HepG2 (cell line): ENCODE results near the gene FBF1. TPM values are rescaled to one million over a fixed set of nuclear protein-coding genes. Genes with fewer than 3 reads are reported as not detected.
A peak's percentile ranks its signal among the peaks of the same experiment; 100 is the strongest.

Experiments used
- SALL2 ChIP-seq: sonication (generic); formaldehyde crosslinking; IDR thresholded peaks from 2 replicates; pipeline ENCODE4 v1.8.1; 2023; ENCODE audit warnings: mild to moderate bottlenecking, missing genetic modification reagents, inconsistent platforms
- TBL1XR1 ChIP-seq: fragments of 150-350 bp; IDR thresholded peaks from 2 replicates; pipeline ENCODE4 v1.6.1; 2014; ENCODE audit warnings: borderline replicate concordance, low read length; ENCODE audit not compliant: partially characterized antibody
- ZKSCAN1 ChIP-seq: fragments of 150-350 bp; IDR thresholded peaks from 2 replicates; pipeline ENCODE4 v1.6.1; 2014; ENCODE audit warnings: low read length
- ZNF230 ChIP-seq: sonication (generic); formaldehyde crosslinking; IDR thresholded peaks from 2 replicates; pipeline ENCODE4 v1.4.0; 2020; ENCODE audit warnings: mild to moderate bottlenecking, missing genetic modification reagents
- ZNF432 ChIP-seq: sonication (generic); formaldehyde crosslinking; IDR thresholded peaks from 2 replicates; pipeline ENCODE4 v1.5.0; 2020; ENCODE audit warnings: missing genetic modification reagents, mild to moderate bottlenecking, borderline replicate concordance
- ZNF678 ChIP-seq: sonication (generic); formaldehyde crosslinking; IDR thresholded peaks from 2 replicates; pipeline ENCODE4 v1.4.0; 2020; ENCODE audit warnings: mild to moderate bottlenecking, missing genetic modification reagents
- polyA plus RNA-seq, 8 experiments: library from polyadenylated mRNA; depleted of rRNA in 3 of 8; stranded (reverse) in 7 of 8; unstranded in 1 of 8; fragments of >200 nt; fragmentation: Illumina TruSeq in 4 of 8; extraction: Trizol in 4 of 8; gene quantifications; 2 replicates each; pipeline versions ENCODE4 v1.2.1 to v1.2.3, GENCODE V29; 2011 to 2016; ENCODE audit warnings: low read depth in 4 of 8, missing spikeins in 1 of 8, mixed read lengths in 1 of 8; ENCODE audit not compliant: insufficient read depth in 1 of 8
- total RNA-seq, 5 experiments: library from RNA; depleted of rRNA; stranded (reverse); fragments of >200 nt; fragmentation: Illumina TruSeq; extraction: Trizol; gene quantifications; 2 replicates each; pipeline ENCODE4 v1.2.3, GENCODE V29; 2016; ENCODE audit warnings: low read depth in 1 of 5
- TF ChIP-seq, protein P1 (sequence below): sonication (generic); formaldehyde crosslinking; IDR thresholded peaks from 2 replicates; pipeline ENCODE4 v1.4.0; 2020; ENCODE audit warnings: missing genetic modification reagents, borderline replicate concordance
- TF ChIP-seq, protein P2 (sequence below): sonication (generic); formaldehyde crosslinking; conservative IDR thresholded peaks from 2 replicates; pipeline ENCODE4 v1.4.0; 2020; ENCODE audit warnings: missing genetic modification reagents
- TF ChIP-seq, protein P3 (sequence below): sonication (generic); formaldehyde crosslinking; IDR thresholded peaks from 2 replicates; pipeline ENCODE4 v1.8.0; 2022; ENCODE audit warnings: mild to moderate bottlenecking, missing genetic modification reagents
- TF ChIP-seq, protein P4 (sequence below): sonication (generic); formaldehyde crosslinking; conservative IDR thresholded peaks from 2 replicates; pipeline ENCODE4 v1.5.0; 2020; ENCODE audit warnings: missing genetic modification reagents
- TF ChIP-seq, protein P5 (sequence below): sonication (generic); formaldehyde crosslinking; IDR thresholded peaks from 2 replicates; pipeline ENCODE4 v1.5.0; 2020; ENCODE audit warnings: mild to moderate bottlenecking, missing genetic modification reagents, borderline replicate concordance
- TF ChIP-seq, protein P6 (sequence below): sonication (generic); formaldehyde crosslinking; IDR thresholded peaks from 2 replicates; pipeline ENCODE4 v1.9.0; 2021; ENCODE audit warnings: missing genetic modification reagents, mild to moderate bottlenecking, borderline replicate concordance

Gene FBF1
- total and polyA plus RNA-seq, 2 of the 13 experiments (the other 11 are each of a cell fraction or from before 2014, with no cell fraction given), result 2.4 to 8.1 TPM

DNA sequence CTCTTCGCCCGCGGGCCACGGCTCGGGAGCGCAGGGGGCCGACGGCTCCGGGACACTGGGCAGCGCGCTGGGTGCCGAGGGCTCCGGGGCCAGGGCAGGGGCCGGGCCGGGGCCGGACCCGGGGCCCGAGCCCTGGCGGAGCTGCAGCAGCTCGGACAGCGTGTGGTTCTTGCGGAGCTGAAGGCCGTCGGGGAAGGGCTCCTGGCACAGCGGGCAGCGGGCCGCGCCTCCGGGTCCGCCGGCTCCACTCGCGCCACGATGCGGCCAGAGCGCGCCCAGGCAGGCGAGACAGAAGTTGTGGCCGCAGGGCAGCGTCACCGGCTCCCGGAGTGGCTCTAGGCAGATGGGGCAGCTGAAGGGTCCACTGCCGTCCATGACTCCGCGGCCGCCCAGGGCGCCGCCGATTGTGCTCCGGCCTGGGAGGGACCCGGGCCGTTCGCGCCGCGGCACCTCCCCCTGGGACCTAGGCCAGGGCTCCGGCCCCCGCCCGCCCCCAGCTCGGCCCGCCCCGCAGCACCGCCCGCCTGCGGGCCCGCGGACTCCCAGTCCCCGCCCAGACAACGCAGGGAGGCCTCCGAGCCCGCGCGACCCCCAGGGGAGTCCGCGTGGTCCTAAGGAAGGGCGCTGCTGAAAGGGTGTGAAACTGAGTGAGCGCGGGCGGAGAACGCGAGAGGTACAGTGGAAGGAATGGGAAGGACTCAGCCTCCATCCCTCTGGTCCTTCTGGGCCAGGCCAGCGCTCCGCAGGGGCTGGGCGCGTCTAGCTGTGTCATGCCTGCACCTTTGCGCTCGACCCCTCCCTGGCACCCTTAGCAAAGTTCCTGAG, 62.5 kb downstream of the FBF1 start, which contains the start of gene TRIM47 (continued):
- TF ChIP-seq, protein P1, sequence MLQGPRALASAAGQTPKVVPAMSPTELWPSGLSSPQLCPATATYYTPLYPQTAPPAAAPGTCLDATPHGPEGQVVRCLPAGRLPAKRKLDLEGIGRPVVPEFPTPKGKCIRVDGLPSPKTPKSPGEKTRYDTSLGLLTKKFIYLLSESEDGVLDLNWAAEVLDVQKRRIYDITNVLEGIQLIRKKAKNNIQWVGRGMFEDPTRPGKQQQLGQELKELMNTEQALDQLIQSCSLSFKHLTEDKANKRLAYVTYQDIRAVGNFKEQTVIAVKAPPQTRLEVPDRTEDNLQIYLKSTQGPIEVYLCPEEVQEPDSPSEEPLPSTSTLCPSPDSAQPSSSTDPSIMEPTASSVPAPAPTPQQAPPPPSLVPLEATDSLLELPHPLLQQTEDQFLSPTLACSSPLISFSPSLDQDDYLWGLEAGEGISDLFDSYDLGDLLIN (CRISPR knock-in tag), result peak; percentile 91; the same call in 1 of the 2 replicates
- TF ChIP-seq, protein P2, sequence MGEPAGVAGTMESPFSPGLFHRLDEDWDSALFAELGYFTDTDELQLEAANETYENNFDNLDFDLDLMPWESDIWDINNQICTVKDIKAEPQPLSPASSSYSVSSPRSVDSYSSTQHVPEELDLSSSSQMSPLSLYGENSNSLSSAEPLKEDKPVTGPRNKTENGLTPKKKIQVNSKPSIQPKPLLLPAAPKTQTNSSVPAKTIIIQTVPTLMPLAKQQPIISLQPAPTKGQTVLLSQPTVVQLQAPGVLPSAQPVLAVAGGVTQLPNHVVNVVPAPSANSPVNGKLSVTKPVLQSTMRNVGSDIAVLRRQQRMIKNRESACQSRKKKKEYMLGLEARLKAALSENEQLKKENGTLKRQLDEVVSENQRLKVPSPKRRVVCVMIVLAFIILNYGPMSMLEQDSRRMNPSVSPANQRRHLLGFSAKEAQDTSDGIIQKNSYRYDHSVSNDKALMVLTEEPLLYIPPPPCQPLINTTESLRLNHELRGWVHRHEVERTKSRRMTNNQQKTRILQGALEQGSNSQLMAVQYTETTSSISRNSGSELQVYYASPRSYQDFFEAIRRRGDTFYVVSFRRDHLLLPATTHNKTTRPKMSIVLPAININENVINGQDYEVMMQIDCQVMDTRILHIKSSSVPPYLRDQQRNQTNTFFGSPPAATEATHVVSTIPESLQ, result 0 out of 2 replicates have a peak, but pooled peaks have one; percentile 24
- TF ChIP-seq ZNF230 (peak; percentile 84; the same call in 1 of the 2 replicates), SALL2 (CRISPR knock-in tag) (no peak), ZNF432 (CRISPR knock-in tag) (no peak), ZNF678 (peak; percentile 90), TBL1XR1 (no peak), ZKSCAN1 (no peak)
- TF ChIP-seq, protein P3, sequence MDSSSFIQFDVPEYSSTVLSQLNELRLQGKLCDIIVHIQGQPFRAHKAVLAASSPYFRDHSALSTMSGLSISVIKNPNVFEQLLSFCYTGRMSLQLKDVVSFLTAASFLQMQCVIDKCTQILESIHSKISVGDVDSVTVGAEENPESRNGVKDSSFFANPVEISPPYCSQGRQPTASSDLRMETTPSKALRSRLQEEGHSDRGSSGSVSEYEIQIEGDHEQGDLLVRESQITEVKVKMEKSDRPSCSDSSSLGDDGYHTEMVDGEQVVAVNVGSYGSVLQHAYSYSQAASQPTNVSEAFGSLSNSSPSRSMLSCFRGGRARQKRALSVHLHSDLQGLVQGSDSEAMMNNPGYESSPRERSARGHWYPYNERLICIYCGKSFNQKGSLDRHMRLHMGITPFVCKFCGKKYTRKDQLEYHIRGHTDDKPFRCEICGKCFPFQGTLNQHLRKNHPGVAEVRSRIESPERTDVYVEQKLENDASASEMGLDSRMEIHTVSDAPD (CRISPR knock-in tag), result no peak
- TF ChIP-seq, protein P4, sequence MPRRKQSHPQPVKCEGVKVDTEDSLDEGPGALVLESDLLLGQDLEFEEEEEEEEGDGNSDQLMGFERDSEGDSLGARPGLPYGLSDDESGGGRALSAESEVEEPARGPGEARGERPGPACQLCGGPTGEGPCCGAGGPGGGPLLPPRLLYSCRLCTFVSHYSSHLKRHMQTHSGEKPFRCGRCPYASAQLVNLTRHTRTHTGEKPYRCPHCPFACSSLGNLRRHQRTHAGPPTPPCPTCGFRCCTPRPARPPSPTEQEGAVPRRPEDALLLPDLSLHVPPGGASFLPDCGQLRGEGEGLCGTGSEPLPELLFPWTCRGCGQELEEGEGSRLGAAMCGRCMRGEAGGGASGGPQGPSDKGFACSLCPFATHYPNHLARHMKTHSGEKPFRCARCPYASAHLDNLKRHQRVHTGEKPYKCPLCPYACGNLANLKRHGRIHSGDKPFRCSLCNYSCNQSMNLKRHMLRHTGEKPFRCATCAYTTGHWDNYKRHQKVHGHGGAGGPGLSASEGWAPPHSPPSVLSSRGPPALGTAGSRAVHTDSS (CRISPR knock-in tag), result no peak
- TF ChIP-seq, protein P5, sequence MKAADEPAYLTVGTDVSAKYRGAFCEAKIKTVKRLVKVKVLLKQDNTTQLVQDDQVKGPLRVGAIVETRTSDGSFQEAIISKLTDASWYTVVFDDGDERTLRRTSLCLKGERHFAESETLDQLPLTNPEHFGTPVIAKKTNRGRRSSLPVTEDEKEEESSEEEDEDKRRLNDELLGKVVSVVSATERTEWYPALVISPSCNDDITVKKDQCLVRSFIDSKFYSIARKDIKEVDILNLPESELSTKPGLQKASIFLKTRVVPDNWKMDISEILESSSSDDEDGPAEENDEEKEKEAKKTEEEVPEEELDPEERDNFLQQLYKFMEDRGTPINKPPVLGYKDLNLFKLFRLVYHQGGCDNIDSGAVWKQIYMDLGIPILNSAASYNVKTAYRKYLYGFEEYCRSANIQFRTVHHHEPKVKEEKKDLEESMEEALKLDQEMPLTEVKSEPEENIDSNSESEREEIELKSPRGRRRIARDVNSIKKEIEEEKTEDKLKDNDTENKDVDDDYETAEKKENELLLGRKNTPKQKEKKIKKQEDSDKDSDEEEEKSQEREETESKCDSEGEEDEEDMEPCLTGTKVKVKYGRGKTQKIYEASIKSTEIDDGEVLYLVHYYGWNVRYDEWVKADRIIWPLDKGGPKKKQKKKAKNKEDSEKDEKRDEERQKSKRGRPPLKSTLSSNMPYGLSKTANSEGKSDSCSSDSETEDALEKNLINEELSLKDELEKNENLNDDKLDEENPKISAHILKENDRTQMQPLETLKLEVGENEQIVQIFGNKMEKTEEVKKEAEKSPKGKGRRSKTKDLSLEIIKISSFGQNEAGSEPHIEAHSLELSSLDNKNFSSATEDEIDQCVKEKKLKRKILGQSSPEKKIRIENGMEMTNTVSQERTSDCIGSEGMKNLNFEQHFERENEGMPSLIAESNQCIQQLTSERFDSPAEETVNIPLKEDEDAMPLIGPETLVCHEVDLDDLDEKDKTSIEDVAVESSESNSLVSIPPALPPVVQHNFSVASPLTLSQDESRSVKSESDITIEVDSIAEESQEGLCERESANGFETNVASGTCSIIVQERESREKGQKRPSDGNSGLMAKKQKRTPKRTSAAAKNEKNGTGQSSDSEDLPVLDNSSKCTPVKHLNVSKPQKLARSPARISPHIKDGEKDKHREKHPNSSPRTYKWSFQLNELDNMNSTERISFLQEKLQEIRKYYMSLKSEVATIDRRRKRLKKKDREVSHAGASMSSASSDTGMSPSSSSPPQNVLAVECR (CRISPR knock-in tag), result peak; percentile 66
- TF ChIP-seq, protein P6, sequence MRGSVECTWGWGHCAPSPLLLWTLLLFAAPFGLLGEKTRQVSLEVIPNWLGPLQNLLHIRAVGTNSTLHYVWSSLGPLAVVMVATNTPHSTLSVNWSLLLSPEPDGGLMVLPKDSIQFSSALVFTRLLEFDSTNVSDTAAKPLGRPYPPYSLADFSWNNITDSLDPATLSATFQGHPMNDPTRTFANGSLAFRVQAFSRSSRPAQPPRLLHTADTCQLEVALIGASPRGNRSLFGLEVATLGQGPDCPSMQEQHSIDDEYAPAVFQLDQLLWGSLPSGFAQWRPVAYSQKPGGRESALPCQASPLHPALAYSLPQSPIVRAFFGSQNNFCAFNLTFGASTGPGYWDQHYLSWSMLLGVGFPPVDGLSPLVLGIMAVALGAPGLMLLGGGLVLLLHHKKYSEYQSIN, result no peak
